G401.6 (cell line): ENCODE results near the gene SUGT1.
"Not testable (repeated sequence)": the region's sequence is repeated elsewhere in the genome, so short reads cannot be mapped to it uniquely, and the experiment has no call there.

ENCODE experiments used
- FAIRE-seq: peaks from 2 replicates; lab custom pipeline; 2012; peaks lifted over from hg19 to GRCh38; lab: Jason Lieb, UNC

Gene SUGT1

DNA sequence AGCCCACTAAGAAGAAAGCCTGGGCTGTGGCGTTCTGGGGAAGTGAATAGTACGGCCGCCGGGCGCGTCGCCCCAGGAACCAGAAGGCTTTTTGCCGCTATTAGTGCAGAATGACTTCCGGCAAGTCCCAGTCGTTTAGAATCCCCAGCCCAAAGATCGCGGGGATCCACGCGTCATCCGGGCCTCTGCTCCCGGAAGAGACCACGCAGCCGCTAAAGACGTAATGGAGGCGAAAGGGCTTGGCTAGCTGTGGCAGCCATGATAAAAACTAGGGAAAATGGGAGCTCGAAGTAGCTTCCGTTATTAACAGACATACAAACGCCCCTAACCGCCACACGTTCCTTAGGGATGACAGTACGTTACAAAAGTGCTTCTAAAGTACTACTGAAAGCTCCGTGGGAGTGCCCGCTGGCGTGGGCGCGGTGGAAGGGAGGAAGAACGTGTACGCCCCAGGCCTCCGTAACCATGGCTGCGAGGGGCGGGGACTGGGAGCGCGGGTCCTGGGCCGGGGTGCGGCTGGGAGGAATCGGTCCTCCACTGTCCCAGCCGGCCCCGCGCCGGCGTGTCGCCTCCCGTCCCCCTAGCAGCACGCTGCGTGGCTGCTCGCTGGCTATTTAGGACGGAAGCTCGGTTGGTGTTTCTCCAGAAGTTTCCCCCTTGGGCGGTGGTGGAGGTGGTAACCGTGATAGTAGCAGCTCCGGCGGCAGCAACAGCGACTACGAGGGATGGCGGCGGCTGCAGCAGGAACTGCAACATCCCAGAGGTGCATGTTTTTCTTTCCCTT, at the start of gene SUGT1:
Gene SUGT1, plus strand, starts transcription at position 641 of the 784 bp plus-strand sequence. Its CDS starts 85 bp downstream, at position 726.
- FAIRE-seq = peak; percentile 97

DNA sequence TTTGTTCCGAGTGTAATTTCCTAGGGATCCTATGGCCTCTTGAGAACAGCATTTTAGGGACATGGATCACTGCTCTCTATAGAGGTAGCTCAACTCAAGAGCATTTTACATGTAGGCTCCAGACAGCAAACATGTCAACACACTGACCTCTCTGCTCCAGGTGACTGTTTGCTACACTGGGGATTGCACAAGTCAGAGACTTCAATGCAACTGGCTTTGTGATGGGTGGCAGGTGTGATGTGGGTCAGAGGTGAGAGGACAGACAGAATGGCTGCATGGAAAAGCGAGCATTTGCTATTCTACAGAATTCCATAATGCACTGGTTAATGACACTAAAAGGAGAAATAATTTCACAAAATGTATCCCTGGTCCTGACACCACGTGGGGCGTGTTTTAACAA, 49.3 kb upstream of the SUGT1 start:
- FAIRE-seq = not testable (repeated sequence)

DNA sequence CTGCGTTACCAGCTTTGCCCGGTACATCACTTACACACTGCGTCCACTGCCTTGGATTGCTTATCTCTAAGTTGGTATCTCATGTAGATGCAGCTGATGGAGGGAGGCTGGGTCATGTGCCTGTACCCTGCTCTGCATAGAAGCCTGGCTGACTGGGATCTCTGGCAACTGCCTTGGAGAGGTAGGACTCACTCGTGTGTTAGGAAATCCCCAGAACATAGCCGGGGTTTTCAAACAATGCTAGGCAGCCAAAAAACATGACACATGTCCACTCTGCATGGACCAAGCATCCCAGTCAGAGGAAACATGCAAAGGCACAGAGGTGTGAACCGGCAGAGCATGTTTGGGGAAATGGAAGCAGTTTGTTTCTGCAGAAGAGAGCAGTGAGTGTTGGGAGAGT, 46.5 kb upstream of the SUGT1 start:
- FAIRE-seq = not testable (repeated sequence)

DNA sequence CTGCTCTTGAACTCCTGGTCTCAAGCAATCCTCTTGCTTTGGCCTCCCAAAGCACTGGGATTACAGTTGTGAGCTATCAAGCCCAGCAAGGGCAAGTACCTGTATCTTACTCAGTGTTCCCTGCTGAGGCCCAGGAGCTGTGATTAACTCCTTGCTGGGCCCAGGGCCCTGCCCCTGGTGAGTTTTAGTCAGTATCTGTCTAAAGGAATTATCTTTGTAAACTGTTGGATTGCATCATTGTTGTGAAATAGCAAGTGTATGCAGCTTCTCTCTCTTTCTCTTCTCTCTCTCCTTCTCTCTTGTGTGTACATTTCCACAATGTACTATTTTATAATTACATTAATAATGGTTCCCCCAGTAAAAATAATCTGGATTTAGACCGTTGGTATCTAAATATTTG, 45.8 kb upstream of the SUGT1 start:
- not testable (repeated sequence) for FAIRE-seq

DNA sequence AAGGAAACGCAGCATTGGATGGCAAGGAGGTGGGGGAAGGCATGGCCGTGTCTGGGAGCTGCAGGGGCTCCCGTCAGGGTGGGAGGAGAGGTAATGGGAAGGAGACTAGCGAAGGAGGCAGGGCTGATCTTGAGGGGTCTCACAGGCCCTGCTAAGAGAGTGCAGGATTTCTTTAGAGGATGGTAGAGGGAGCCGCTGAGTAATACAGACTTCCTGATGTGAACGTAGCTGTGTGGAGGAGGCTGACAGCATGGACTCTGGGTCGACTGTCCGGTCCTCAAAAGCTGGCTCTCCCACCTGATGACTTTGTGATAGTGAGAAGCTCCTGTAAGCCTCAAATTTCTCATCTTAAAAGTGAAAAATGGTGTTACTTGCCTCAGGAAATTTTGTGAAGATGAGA, 44.5 kb upstream of the SUGT1 start:
- not testable (repeated sequence) for FAIRE-seq

DNA sequence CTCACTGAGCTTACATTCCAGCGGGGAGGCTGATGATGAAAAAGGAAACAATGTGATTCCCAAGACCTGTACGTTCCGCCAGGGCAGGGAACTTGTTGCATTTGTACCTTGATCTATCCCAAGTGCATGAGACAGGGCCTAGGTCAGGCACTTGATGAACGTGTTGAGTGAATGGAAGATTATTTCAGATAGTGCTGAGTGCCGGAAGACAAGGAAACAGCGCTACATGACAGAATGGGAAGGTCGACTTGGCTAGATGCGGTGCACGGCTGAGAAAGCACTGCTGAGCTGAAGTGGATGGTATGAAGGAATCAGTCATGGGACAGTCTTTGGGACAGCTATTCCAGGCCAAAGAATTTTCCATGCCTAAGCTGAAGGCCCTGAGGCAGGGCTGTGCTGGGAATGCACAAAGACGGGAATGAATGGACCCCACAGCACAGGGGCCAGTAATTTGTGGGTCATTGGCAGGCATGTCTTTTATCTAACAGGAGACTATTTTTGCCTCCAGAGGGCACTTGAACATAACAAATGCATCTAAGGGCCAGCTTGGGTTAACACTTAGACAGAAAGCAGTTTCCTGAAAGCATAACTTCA, 43.5 kb upstream of the SUGT1 start:
- FAIRE-seq = peak; percentile 55

DNA sequence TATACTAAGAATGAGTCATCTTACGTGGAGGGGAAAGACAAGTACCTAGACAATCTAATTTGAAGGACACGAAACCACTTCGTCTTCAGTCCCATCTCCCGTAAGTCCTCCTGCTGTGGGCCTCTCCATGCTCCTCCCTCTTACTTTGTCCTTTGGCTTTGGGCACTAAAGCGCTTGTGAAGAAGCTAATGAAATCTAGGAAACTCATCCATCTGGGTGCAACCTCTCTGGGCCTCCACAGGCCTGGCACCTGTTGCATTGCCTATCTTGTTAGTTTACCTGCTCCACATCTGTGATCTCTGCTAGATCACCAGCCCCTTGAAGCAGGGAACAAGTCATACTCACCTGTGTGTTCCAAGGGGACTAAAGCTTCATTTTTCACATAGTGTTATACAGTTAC, 42.5 kb upstream of the SUGT1 start:
- not testable (repeated sequence) for FAIRE-seq

DNA sequence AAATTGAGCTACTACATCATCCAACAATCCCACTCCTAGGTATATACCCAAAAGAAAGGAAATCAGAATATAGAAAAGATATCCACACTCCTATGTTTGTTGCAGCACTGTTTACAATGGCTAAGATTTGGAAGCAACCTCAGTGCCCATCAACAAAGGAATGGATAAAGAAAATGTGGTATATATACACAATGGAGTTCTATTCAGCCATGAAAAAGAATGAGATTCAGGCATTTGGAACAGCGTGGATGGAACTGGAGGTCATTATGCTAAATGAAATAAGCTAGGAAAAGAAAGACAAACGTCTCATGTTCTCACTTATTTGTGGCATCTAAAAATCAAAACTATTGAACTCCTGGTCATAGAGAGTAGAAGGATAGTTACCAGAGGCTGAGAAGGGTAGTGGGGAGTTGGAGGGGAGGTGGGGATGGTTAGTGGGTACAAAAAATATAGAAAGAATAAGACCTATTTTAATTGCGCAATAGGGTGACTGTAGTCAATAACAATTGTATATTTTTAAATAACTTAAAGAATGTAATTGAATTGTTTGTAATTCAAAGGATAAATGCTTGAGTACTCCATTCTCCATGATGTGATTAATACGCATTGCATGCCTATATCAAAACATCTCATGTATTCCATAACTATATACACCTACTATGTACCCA, 37.4 kb upstream of the SUGT1 start:
- FAIRE-seq = no peak

DNA sequence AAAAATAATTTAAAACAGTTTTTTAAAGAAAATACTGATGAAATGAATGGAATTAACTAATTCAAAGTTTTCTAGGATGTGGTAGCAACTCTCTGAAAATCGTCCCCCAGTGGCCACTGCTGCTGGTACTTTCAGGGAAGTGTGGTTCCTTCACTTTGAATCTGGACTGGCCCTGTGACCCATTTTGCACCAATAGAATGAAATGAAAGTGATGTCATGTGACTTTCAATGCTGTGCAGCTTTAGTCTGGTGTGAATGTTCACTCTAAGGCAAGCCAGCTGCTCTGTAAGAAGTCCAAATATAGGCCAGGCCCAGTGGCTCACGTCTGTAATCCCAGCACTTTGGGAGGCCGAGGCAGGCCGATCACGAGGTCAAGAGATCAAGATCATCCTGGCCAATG, 36.8 kb upstream of the SUGT1 start:
- FAIRE-seq = no peak

DNA sequence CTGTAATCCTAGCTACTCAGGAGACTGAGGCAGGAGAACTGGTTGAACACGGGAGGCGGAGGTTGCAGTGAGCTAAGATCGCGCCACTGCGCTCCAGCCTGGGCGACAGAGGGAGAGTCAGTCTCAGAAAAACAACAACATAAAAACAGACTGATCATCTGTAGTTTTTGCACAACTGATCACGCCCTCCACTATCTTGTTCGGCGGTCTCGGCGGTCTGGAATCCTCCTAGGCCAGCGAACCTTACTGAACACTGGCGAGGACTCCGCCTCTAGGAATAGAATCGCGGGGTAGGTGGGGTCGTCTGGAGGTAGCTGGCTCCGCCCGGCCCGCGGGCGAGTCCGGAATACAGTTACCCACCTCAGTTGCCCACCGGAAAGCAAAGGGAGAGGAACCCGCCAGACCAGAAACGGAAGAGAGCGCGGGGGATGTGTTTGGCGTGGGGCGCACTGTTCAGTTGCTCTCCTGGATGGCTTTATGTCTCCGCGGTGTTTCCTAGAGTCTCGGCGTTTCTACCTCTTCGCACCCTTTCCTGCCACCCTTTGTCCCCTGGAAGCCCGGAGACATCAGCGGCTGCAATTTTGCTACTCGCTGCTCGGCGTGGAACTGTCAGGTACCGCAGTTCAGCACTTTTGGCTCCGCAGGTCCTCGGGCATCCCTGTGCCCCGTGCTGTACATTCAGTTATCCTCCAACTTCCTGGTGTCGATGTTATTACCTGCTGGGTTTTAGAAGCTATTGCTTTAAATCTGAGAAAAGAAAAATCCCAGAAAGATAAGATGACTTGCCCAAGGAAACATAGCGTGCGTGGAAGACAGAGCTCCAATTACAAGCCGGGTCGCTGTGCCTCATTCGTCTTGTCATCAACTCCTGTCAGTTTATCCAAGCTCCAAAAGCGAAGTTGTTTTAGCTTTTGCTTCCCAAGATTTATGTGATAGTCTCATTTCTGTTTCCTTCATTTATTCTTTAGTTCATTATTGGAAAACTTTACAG, 35.3 kb upstream of the SUGT1 start:
- peak; percentile 77 for FAIRE-seq

DNA sequence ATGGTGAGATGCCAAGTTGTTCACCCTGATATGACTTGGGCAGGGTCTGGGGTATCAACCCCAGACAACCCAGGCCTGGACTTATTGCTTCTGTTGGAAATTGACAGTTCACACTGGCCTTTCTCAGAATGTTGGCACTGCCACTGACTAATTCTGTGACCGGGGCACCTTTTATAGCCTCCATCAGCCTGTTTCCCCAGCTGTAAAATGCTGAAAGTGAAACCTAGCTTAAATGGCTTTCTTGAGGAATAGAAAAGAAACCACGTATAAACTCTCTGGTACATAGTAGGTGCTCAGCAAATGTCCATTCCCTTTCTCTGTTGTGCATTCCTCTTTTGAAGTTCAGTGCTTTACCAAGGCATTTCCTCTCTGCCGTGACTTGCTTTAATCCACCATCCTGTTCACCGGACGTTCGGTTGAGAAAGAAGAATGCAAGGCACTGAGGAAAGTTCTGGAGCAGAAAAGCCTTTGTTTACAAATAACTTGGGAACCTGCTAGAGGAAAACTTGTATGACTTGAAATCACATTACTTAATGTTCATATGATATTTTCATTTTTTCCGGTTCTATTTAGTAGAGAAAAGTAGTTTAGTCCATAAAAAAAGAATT, 21.4 kb upstream of the SUGT1 start:
- peak; percentile 46 for FAIRE-seq

DNA sequence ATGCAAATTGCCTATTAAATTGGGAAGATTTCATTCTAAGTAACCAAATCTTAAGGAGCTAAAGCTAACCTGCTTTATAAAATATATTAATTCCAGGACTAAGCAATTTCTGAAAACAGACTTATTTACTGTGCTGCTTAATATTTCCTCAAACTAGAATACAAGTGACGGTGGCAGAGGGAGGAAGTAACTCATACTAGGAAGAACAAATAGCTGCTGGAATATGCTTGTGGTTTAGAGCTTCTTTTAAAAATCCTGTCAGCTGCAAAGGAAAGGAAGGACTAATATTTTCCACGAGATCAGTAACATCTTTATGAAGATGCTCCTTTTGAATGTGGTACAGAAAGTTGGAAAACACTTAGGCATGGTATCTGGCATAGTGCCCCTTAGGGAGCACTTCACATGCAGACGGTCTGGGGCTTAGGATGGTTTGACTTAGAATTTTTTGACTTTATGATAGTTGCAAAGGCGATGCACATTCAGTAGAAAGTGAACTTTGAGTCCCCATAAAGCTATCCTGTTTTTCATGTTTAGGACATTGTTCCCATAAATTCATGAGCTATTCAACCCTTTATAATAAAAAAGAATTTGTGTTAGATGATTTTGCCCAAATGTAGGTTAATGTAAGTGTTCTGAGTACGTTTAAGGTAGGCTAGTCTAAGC, 13.8 kb upstream of the SUGT1 start:
- no peak for FAIRE-seq

DNA sequence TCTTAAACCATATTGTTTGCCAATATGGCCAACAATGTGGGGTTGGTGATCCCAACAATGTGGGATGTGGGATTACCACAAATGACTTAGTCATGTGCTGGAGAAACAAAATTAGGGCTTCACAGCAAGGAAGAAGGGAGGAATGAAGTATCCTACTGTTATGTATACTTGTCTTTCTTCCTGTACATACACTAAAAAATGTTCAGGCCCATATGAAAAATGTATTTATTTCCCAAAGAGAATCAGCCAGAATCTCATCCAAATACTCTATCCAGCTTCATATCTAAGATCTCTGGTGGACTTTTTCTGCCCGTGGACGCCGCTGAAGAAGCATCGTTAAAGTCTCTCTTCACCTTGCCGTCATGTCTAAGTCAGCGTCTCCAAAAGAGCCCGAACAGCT, 10.5 kb upstream of the SUGT1 start, which contains the start of gene HNRNPA1L2:
Gene HNRNPA1L2, plus strand, starts transcription at position 301 of the 400 bp plus-strand sequence. Its CDS starts 62 bp downstream, at position 363.
- no peak for FAIRE-seq

DNA sequence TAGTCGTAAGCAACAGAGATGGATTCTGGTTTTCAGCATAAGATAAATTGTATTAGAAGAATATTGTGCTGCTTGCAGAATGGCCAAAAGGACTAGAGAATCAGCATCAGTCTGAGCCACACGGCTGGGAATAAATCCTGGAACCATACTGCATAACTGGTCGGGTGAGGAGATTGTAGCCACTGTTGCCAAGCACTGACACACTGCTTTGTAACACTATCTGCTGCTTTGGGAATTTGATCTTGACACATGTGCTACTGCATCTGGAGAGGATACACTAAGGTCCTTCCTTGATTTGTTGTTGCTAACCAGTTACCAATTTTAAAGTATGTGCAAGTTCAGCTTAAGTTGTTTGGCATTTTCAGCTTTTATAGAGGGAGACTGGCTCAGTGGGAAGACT, 8.5 kb upstream of the SUGT1 start:
- FAIRE-seq = no peak

DNA sequence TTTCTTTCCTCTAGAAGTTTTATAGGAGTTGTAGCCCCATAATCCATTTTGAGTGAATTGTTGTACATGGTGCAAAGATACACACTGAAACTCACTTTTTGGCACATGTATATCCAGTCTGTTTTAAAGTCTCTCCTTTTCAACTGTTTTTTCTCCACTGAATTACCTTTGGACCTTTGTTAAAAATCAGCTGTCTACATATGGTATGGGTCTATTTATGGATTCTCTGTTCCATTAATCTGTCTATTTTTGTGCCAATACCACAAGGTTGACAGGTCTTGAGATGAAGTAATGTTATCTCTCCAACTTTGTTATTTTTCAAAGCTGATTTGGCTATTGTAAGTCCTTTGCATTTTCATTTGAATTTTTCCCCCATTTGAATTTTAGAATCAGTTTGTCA, 5.7 kb upstream of the SUGT1 start:
- no peak for FAIRE-seq

DNA sequence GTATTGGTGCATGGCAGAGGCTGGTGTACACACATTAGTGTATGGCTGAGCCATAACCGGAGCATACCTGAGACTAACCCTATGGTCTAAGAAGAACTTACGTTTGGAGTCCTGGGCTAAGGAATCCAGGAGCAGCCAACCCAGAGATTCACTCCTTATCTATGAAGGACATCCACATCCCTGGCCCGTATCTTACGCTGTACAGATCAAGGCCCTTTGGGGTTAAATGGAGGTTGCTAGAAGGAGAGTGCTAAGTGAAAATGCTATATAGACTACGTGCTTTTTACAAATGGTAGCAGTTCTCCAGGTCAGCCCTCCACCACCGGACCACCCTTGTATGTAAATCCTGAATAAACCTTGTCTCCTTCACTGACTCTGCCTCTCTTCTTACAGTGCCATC, 1.9 kb upstream of the SUGT1 start:
- no peak for FAIRE-seq

DNA sequence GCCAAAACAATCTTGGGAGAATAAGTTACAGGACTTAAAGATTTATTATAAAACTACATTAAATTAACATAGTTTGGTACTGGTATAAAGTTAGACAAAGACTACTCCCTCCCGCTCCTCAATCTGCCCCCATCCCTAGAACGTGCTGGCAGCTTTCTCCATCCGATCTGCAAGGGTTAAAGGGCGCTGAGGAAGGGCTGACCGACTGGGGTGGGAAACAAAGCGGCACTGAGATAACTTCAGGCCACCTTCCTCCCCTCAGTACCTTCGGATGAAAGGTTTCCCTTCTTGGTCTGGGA, 790 bp upstream of the SUGT1 start:
- no peak for FAIRE-seq

DNA sequence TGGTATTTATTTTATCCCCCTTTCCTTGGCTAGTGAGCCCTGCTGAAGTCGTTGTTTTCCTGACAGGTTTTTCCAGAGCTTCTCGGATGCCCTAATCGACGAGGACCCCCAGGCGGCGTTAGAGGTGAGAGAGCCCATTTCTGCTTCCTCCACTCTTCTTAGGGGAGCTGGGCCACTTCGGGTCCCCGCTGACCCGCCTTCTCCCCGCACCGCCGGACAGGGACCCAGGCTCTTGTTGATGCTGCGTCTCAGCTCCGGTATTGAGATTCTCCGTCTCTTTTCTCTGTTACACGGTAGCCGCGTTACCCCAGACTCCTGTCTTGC, 306 bp downstream of the SUGT1 start:
- no peak for FAIRE-seq

DNA sequence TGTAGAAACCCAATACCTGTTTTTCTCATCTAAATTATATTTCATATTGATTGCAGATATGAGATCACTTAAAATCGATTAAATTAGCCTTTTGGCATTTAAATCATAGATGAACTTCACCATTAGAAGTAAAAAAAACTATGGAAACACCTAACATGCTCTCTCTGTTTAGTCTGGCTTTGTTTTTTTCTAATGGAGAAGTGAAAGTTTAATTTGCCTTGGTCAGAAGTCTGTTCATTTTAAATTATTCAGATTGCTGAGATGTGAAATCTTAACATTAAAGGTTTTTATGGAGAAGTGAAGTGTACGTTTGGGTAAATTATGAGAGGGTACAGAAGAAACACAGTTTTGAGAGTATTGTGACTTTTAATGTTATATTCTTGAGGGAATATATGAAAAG, 6.7 kb downstream of the SUGT1 start:
- FAIRE-seq = no peak

DNA sequence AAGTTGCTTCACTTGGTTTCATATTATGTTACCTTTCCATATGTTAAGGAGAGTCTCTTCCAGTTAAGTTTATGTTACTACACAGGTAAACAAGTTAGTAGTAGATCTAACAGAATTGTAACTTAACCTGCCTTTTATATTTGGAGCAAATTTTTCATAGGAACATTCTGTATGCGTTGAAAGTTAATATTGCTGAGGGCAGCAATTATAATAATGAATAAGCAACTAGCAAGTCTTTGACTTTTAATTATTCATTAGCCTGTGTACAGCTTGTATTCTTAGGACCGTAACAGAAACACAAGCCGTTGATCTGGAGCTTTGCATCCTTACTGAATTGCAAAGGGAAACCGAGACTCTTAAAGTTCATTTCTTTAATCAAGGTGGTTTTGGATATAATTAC, 11.6 kb downstream of the SUGT1 start:
- peak; percentile 13 for FAIRE-seq

DNA sequence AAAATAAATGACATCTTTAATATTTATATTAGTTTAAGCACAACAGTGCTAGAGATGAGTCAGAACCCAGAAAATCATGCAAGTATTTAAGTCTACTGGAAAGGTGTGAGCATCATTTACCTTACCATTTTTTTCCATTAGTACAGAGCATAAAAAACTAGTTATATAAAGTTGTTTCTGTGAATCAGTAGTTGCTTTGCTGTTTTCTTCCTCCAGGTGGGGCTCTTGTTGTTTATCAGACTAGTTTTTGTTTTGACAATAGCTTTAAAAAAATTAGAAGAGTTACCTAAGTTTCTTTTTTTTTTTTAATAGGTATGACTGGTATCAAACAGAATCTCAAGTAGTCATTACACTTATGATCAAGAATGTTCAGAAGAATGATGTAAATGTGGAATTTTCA, 12.7 kb downstream of the SUGT1 start:
- FAIRE-seq = peak; percentile 95

DNA sequence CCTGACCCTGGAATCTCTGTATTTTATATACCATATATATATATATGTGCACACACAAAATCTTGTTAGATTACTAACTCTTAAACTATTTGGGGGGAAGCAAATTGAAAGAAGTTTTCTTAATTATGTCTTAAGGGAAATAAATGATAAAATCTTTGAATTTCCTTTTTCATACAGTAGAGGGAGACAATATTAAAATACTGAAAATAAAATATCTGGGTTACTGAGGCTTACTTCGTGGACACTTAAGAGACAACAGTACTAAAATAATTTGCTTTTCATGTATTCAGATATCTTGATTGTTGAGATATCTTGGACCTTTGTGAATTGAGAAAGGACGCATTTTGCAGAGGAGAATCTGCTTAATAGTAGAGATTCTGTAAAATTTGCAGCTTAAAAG, 17.0 kb downstream of the SUGT1 start:
- peak; percentile 70 for FAIRE-seq
